H1 (cell line): ENCODE data around the gene SERGEF. TPM values are rescaled to one million over a fixed set of nuclear protein-coding genes. Genes with fewer than 3 reads are reported as not detected.

ENCODE experiments used
- CTCF ChIA-PET: fragments of 300-600 bp; sonication (Branson Sonifier 250); formaldehyde crosslinking; loops from one replicate; lab custom pipeline; 2021; ENCODE audit not compliant: partially characterized antibody; lab: Charles Lee
- POLR2A ChIA-PET: fragments of 300-600 bp; sonication (Branson Sonifier 250); formaldehyde crosslinking; loops from one replicate; lab custom pipeline; 2021; ENCODE audit warnings: inconsistent platforms; ENCODE audit not compliant: partially characterized antibody; lab: Charles Lee
- DNase-seq, 2 experiments: peaks; one replicate each; pipeline versions ENCODE4 v3.0.0 to v3.0.0-alpha.2; 2010 to 2022; ENCODE audit warnings: low spot score in 2 of 2, low read depth in 1 of 2, mixed read lengths in 1 of 2
- FAIRE-seq: peaks from 2 replicates; lab custom pipeline; 2011; peaks lifted over from hg19 to GRCh38; lab: Jason Lieb, UNC
- H2AFZ ChIP-seq: 2 replicates; pipeline ENCODE4 v1.8.1; 2012; ENCODE audit warnings: low read length, inconsistent platforms
- H2AK5ac ChIP-seq: 2 replicates; pipeline ENCODE4 v1.6.1; 2013; ENCODE audit warnings: low read depth, low read length
- H2BK120ac ChIP-seq: replicated peaks from 2 replicates; pipeline ENCODE3; 2013; ENCODE audit warnings: low read depth, low read length, inconsistent platforms
- H2BK12ac ChIP-seq: 2 replicates; pipeline ENCODE4 v1.6.1; 2013; ENCODE audit warnings: low read depth, low read length
- H2BK15ac ChIP-seq: 2 replicates; pipeline ENCODE4 v1.6.1; 2013; ENCODE audit warnings: low read length
- H2BK20ac ChIP-seq: 2 replicates; pipeline ENCODE4 v1.6.1; 2013; ENCODE audit warnings: low read length
- H2BK5ac ChIP-seq: 2 replicates; pipeline ENCODE4 v1.6.1; 2013; ENCODE audit warnings: low read depth, low read length
- H3K14ac ChIP-seq: 2 replicates; pipeline ENCODE4 v1.6.1; 2013; ENCODE audit warnings: inconsistent platforms; ENCODE audit not compliant: insufficient read length
- H3K18ac ChIP-seq: 2 replicates; pipeline ENCODE4 v1.6.1; 2013; ENCODE audit warnings: low read length; ENCODE audit errors: extremely low read depth
- H3K23ac ChIP-seq: 2 replicates; pipeline ENCODE4 v1.6.1; 2013; ENCODE audit warnings: inconsistent platforms; ENCODE audit not compliant: insufficient read length
- H3K23me2 ChIP-seq: 2 replicates; pipeline ENCODE4 v1.6.1; 2013; ENCODE audit warnings: low read depth, low read length
- H3K27ac ChIP-seq: 2 replicates; pipeline ENCODE4 v1.6.1; 2011; ENCODE audit warnings: low read depth, low read length, inconsistent platforms
- H3K27me3 ChIP-seq, 4 experiments: replicated peaks in 1 of 4; 1 replicate in 1 of 4; 2 replicates in 3 of 4; pipeline versions ENCODE4 v1.6.1 to v1.8.1; 2011 to 2013; ENCODE audit warnings: low read length in 3 of 4, mild to moderate bottlenecking in 3 of 4, inconsistent platforms in 2 of 4, mixed read lengths in 2 of 4, moderate library complexity in 1 of 4; ENCODE audit not compliant: control insufficient read depth in 3 of 4, insufficient read depth in 3 of 4; ENCODE audit errors: extremely low read depth in 1 of 4
- H3K36me3 ChIP-seq, 4 experiments: 2 replicates each; pipeline versions ENCODE4 v1.6.1 to v1.8.1; 2011 to 2013; ENCODE audit warnings: mild to moderate bottlenecking in 4 of 4, low read length in 3 of 4, moderate library complexity in 2 of 4, control low read depth in 1 of 4, inconsistent platforms in 1 of 4; ENCODE audit not compliant: insufficient read depth in 4 of 4, control insufficient read depth in 2 of 4
- H3K4ac ChIP-seq: replicated peaks from 2 replicates; pipeline ENCODE3; 2013; ENCODE audit warnings: low read length, low read depth, mixed read lengths, inconsistent platforms; ENCODE audit not compliant: insufficient read length
- H3K4me1 ChIP-seq, 4 experiments: replicated peaks in 1 of 4; 1 replicate in 1 of 4; 2 replicates in 3 of 4; pipeline versions ENCODE4 v1.6.1 to v1.8.1; 2011 to 2013; ENCODE audit warnings: low read length in 3 of 4, inconsistent platforms in 2 of 4, mixed read lengths in 1 of 4; ENCODE audit not compliant: insufficient read depth in 4 of 4, control insufficient read depth in 3 of 4
- H3K4me2 ChIP-seq, 2 experiments: 2 replicates each; pipeline versions ENCODE4 v1.6.1 to v1.8.1; 2011 to 2013; ENCODE audit warnings: low read depth in 2 of 2, low read length in 2 of 2, control low read depth in 1 of 2, inconsistent platforms in 1 of 2, mild to moderate bottlenecking in 1 of 2; ENCODE audit not compliant: insufficient read depth in 1 of 2
- H3K4me3 ChIP-seq, 4 experiments: fragments of 200-600, 300-600 bp in 1 of 4; sonication (generic), shearing (Covaris generic), sonication (Bioruptor Twin) in 1 of 4; 2 replicates each; pipeline versions ENCODE4 v1.5.1 to v1.8.1; 2011 to 2016; ENCODE audit warnings: low read length in 4 of 4, low read depth in 3 of 4, control low read depth in 2 of 4, inconsistent platforms in 2 of 4, mild to moderate bottlenecking in 2 of 4, mixed read lengths in 1 of 4, moderate library complexity in 1 of 4; ENCODE audit not compliant: insufficient read depth in 2 of 4; ENCODE audit errors: extremely low read depth in 1 of 4
- H3K56ac ChIP-seq: replicated peaks from 2 replicates; pipeline ENCODE3; 2013; ENCODE audit warnings: low read depth, mild to moderate bottlenecking, mixed read lengths, low read length, inconsistent platforms; ENCODE audit not compliant: insufficient read length
- H3K79me1 ChIP-seq: 2 replicates; pipeline ENCODE4 v1.6.1; 2013; ENCODE audit warnings: low read depth, low read length, control low read depth
- H3K79me2 ChIP-seq, 2 experiments: 2 replicates each; pipeline versions ENCODE4 v1.6.1 to v1.8.1; 2012 to 2013; ENCODE audit warnings: low read length in 2 of 2, mild to moderate bottlenecking in 2 of 2, inconsistent platforms in 1 of 2; ENCODE audit not compliant: insufficient read depth in 2 of 2, control insufficient read depth in 1 of 2
- H3K9ac ChIP-seq, 4 experiments: replicated peaks in 1 of 4; 1 replicate in 1 of 4; 2 replicates in 3 of 4; pipeline versions ENCODE4 v1.6.1 to v1.8.1; 2011 to 2013; ENCODE audit warnings: low read depth in 3 of 4, low read length in 3 of 4, control low read depth in 2 of 4, mild to moderate bottlenecking in 2 of 4, moderate library complexity in 2 of 4, inconsistent platforms in 1 of 4; ENCODE audit errors: extremely low read depth in 1 of 4
- H3K9me3 ChIP-seq, 2 experiments: 2 replicates each; pipeline versions ENCODE4 v1.6.1 to v1.8.1; 2012 to 2013; ENCODE audit warnings: mild to moderate bottlenecking in 2 of 2, moderate library complexity in 2 of 2, control low read depth in 1 of 2, inconsistent platforms in 1 of 2, low read depth in 1 of 2, low read length in 1 of 2, mixed read lengths in 1 of 2; ENCODE audit not compliant: insufficient read depth in 2 of 2
- H4K20me1 ChIP-seq, 2 experiments: replicated peaks in 1 of 2; 2 replicates each; pipeline versions ENCODE3 to v1.8.1; 2011 to 2013; ENCODE audit warnings: inconsistent platforms in 2 of 2, low read length in 2 of 2, mild to moderate bottlenecking in 1 of 2; ENCODE audit not compliant: insufficient read depth in 2 of 2, control insufficient read depth in 1 of 2
- H4K5ac ChIP-seq: 2 replicates; pipeline ENCODE4 v1.6.1; 2013; ENCODE audit warnings: low read length, low read depth, mixed read lengths, inconsistent platforms; ENCODE audit not compliant: insufficient read length
- H4K8ac ChIP-seq: 2 replicates; pipeline ENCODE4 v1.8.0; 2013; ENCODE audit warnings: mild to moderate bottlenecking, moderate library complexity, low read length, inconsistent platforms; ENCODE audit not compliant: insufficient read depth; ENCODE audit errors: extremely low read depth
- H4K91ac ChIP-seq: replicated peaks from 2 replicates; pipeline ENCODE3; 2013; ENCODE audit warnings: low read length, mixed read lengths, inconsistent platforms; ENCODE audit not compliant: insufficient read length
- CHD2 ChIP-seq: IDR thresholded peaks from 2 replicates; pipeline ENCODE4 v1.6.1; 2012; ENCODE audit warnings: low read length, improper control_type of control experiment
- NANOG ChIP-seq: IDR thresholded peaks from 2 replicates; pipeline ENCODE4 v1.6.1; 2011; ENCODE audit warnings: low read length, low read depth, mild to moderate bottlenecking, inconsistent platforms; ENCODE audit not compliant: insufficient read depth, poor library complexity, severe bottlenecking
- POLR2A ChIP-seq, 2 experiments: IDR thresholded peaks; 1 replicate in 1 of 2; 2 replicates in 1 of 2; pipeline ENCODE4 v1.6.1; 2011; ENCODE audit warnings: low read depth in 2 of 2, low read length in 2 of 2, mild to moderate bottlenecking in 2 of 2; ENCODE audit errors: control extremely low read depth in 1 of 2
- WGBS, 2 experiments: shearing (Covaris generic) in 1 of 2; methylation state at CpG; one replicate each; pipeline versions ENCODE4 v1.1.6 to v1.1.7; 2013 to 2015; ENCODE audit warnings: low lambda C conversion rate in 2 of 2, mixed read lengths in 2 of 2, inconsistent platforms in 1 of 2, low coverage in 1 of 2, missing lambda C conversion rate in 1 of 2; ENCODE audit not compliant: insufficient replicate concordance in 2 of 2, insufficient coverage in 1 of 2, insufficient read length in 1 of 2; ENCODE audit errors: extremely low coverage in 1 of 2, missing lambda C conversion rate in 1 of 2; 5-methylcytosine and 5-hydroxymethylcytosine counted together
- polyA plus RNA-seq, 7 experiments: library from polyadenylated mRNA; depleted of rRNA in 3 of 7; stranded (reverse) in 5 of 7; unstranded in 2 of 7; fragments of >200 nt in 5 of 7; fragments of 200-250 nt in 2 of 7; gene quantifications; 1 replicate in 5 of 7; 2 replicates in 1 of 7; 4 replicates in 1 of 7; pipeline versions ENCODE4 v1.2.1 to v1.2.3, GENCODE V29; 2011 to 2013; ENCODE audit warnings: missing spikeins in 2 of 7, mixed read lengths in 2 of 7
- total RNA-seq: library from RNA; stranded (reverse); fragmentation: NEBNext Ultra II Directional; extraction: Animal tissue kit (Norgen Biotek cat#: 25700); gene quantifications from 2 replicates; pipeline ENCODE4 v1.2.1, GENCODE V29; 2021

SERGEF gene
- total and polyA plus RNA-seq, 2 of the 8 experiments (the other 6 are each of a cell fraction or from before 2014, with no cell fraction given): 16.6 to 28.8 TPM

DNA sequence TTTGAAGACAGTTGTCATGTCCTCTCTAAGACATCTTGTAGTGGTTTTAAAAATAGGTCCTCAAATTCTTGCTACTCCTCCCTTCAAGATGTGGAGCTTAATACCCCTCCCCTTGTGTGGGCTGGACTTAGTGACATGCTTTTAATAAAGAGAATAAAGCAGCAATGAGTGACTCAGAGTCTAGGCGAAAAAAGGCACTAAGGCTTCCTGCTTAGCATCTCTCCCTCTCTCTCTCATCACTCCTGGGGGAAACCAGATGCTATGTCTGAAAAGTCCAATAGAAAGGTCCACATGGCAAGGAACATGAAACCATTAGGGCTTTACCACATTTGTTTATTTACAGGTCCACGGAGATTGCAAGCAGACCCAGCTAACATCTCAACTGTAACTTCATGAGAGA lies 11.7 kb downstream of the SERGEF start:
- no peaks in the 10 kb centered on the region for H3K9me3 ChIP-seq
- no peak overlapping the region for H2AK5ac ChIP-seq
- H3K36me3 ChIP-seq: peaks cover 0 to 7% (median 3%) of the 10 kb centered on the region in 4 experiments; a peak in 5 of 8 replicates
- no peak overlapping the region for H3K4me2 ChIP-seq
- 92% methylated on average over 2 of the region's 2 CpGs; no CpG with 5 or more reads in 1 of the 2 experiments for WGBS, 2 experiments
- H4K8ac ChIP-seq: no peak overlapping the region
- H3K4ac ChIP-seq: no peak overlapping the region
- H3K23ac ChIP-seq: no peak overlapping the region
- H2BK20ac ChIP-seq: no peak overlapping the region
- no peak overlapping the region for H3K27ac ChIP-seq
- H2BK120ac ChIP-seq: no peak overlapping the region
- no peak overlapping the region for H3K56ac ChIP-seq
- ChIA-PET POLR2A (interaction anchor here (1.1 kb wide), 1 partner anchor 14 kb away, joined by 3 read pairs; no protein-coding TSS in a partner anchor), CTCF (interaction anchor here (0.5 to 1.8 kb wide), 5 partner anchors 10 to 170 kb away, joined by 3 to 14 read pairs (median 3); no protein-coding TSS in a partner anchor)
- H2AFZ ChIP-seq: no peak overlapping the region
- no peak overlapping the region for H2BK5ac ChIP-seq
- no peaks in the 10 kb centered on the region for H3K27me3 ChIP-seq
- no peaks in the 10 kb centered on the region for H3K79me1 ChIP-seq
- H2BK15ac ChIP-seq: no peak overlapping the region
- no peak for FAIRE-seq
- no peak overlapping the region for H3K18ac ChIP-seq
- no peak for DNase-seq
- no peaks in the 10 kb centered on the region for H3K4me1 ChIP-seq
- H3K23me2 ChIP-seq: peaks cover 1% of the 10 kb centered on the region; the same call in 1 of the 2 replicates
- no peak overlapping the region for H3K9ac ChIP-seq
- H2BK12ac ChIP-seq: no peak overlapping the region
- H3K4me3 ChIP-seq: no peak overlapping the region
- no peak overlapping the region for H4K91ac ChIP-seq
- H4K20me1 ChIP-seq: no peaks in the 10 kb centered on the region
- no peaks in the 10 kb centered on the region for H3K79me2 ChIP-seq
- no peak overlapping the region for H3K14ac ChIP-seq
- no peak overlapping the region for H4K5ac ChIP-seq
- TF ChIP-seq CHD2 (no peak), NANOG (no peak), POLR2A (IDR thresholded peaks at IDR 0.05; ENCODE audit: control extremely low read depth in 1 of 2, low read depth in 2 of 2, low read length in 2 of 2) (no peak)
